Left colon (tissue), 2 donors: ENCODE results near the gene ANTXR2. TPM values are rescaled to one million over a fixed set of nuclear protein-coding genes. Genes with fewer than 3 reads are reported as not detected.

Source experiments
- ATAC-seq: fragments of 200-7000 bp; cut with Tn5 transposase; one replicate; pipeline ENCODE4 v1.9.1; 2020; ENCODE audit warnings: mild to moderate bottlenecking, moderate library complexity
- DNase-seq, 2 donors: peaks; one replicate each; pipeline ENCODE4 v3.0.0-alpha.2; 2020
- intact Hi-C, 2 donors: fragments of 100-400 bp; cut with DNase I in 1 of 2; cut with micrococcal nuclease in 1 of 2; formaldehyde crosslinking; loops; one replicate each; pipeline versions ENCODE4 v1.11.2 to v1.14.0; 2022; cut with DNase I, micrococcal nuclease
- total RNA-seq, 2 donors: library from RNA; stranded (reverse); fragmentation: NEBNext Ultra II Directional; extraction: Animal tissue kit (Norgen Biotek cat#: 25700); gene quantifications; one replicate each; pipeline ENCODE4 v1.2.1, GENCODE V29; 2021
- donor health status: DM: no; HTN: no; CAD: no.
- donor health status: DM: yes; HTN: yes; CAD: no.

The ANTXR2 gene
- total RNA-seq, 2 donors from 2014 or later, result 70.0 to 135 TPM

DNA sequence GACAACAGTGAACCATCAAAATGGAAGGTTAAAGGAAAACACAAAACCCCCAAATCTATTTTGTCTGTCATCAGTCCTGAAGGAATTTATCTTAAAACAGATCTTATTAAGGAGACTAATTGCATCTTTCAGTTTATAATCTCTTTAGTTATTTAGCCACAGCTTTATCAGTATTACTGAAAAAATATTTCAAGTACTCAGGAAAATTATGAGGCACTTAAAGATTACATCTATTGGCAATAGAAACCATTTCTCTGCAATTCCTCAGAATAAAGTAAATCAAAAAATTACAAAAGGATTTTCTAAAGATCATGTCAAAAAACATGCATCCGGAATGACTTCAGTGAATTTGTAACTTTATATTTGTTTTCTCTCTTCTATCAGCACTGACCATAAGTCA is 35.2 kb downstream of the ANTXR2 start:
- intact Hi-C loops, result no loop called here

DNA sequence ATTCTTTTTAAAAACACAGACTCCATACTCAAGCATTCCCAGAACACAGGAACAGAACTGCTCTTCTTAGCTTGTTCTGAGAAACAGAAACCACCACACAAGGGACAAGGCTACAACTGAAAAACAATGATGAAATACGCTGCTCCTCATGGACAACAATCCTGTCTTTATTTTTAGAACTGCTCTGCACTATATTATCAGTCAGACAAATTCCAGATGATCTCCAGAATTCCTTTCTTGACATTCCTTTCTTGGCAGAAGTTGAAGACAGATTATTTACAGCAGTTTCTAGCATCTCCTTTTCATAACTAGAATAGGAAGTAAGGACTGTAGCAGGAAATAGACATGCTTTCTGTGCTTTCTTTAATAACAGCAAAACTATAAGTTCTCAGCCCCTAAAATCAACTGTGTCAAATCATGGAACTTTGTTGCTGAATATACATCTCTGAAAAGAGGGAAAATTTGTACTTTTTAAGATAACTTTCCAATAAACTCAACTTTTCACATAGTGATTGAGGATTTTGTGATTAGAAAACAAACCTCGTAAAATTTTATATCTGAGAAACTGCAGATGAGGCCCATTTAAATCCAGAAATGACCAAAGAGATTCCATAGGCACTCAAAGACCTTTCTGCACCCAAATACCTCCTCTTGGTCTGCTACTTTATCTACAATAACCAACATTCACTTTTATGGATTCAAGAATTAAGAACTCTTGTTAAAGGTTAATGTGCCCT is 35.9 kb downstream of the ANTXR2 start:
- DNase-seq (no peak), ATAC-seq (no peak)
- intact Hi-C loops, result no loop called here

More for the DNA sequence above, 35.2 kb downstream of the ANTXR2 start:
- ATAC-seq (no peak), DNase-seq (no peak)

DNA sequence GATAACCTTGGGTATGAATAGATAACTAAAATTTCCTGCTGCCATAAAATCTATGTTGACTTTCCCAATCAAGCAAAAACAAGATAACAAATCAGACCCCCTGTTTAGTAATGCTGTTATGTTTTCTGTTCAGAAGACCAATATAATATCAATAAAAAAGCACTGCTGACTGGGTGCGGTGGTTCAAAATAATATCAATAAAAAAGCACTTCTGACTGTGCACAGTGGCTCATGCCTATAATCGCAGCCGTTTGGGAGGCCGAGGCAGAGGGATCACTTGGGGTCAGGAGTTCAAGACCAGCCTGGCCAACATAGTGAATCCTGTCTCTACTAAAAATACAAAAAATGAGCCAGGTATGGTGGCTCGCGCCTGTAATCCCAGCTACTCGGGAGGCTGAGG is 36.7 kb downstream of the ANTXR2 start:
- ATAC-seq (peak; percentile 65), DNase-seq (peak in 1 of 2 donors; percentile 18)
- intact Hi-C loops, result no loop called here

DNA sequence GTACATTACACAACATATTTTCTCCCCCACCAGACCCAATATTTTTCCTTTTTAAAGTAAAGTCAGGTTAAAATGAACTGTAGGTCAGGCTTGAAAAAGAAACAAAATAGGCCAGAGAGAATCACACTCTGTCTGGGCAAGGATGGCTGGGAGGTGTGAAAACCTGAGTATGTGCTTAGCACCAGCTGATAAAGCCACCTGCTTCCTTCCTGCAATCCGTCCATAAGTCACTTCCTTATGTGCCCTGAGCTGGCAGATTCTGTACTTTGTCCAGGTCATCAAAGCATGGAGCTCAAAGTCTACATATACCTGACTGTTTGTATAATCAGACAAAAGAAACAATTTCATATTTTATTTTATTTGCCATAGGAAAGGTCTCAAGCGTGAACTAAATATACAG is 37.7 kb downstream of the ANTXR2 start:
- intact Hi-C loops, result no loop called here
- DNase-seq (peak; percentile 44 to 77), ATAC-seq (peak; percentile 98)

DNA sequence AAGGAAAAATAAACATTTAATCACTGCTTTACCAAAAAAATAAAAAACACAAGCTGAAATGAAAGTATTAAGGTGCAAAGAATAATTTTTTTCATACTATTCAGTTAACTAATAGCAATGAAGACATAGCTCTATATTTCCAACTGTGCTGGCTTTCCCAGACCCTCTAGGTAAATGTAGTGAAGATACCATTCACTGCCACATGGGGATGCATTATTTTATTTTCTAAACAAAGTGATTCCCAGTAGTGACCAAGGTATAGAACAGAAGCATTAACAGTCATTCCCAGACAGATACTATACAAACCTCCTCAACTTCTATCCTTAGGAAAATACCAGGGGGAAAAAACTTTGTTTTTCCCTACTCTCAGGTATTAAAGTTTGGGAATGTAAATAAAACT is 39.4 kb downstream of the ANTXR2 start:
- intact Hi-C loops, result no loop called here
- DNase-seq (no peak), ATAC-seq (no peak)

DNA sequence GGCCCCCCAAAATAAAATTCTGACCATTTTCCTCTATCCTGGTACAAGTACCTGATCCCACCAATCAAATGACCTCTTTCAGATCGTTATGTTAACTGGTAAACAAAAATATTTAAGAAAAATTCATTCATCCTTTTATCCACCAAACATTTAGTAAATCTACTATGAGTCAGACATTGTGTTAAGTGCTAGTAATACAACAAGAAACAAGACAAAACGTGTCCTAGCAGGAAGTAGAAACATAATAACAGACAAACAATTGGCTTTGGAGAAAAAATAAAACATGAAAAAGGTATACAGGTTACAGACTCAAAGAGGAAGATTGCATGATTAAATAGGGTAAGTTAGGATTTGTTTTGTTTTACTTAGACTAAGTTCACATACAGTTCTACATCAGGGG is 43.7 kb downstream of the ANTXR2 start:
- intact Hi-C loops, result no loop called here
- ATAC-seq (no peak), DNase-seq (no peak)

DNA sequence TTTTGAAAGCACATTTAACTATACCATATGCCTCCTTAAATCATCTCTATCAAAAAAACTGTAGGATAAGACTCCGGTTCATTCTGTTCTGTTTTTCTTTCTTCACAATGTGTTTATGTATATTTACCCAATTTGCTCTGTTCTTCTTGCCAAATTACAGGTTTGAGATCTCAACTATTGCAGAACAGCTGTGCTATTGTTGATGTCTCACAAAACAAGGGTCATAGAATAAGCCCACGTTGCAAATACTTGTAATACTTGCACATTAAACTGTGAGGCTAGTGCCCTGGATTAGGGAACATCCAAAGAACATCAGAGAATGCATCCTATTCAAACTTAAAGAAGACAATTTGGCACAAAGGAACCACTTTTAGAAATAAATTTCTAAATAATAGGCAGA is 45.4 kb downstream of the ANTXR2 start:
- DNase-seq, result no peak
- ATAC-seq, result no peak
- intact Hi-C loops, result no loop called here

DNA sequence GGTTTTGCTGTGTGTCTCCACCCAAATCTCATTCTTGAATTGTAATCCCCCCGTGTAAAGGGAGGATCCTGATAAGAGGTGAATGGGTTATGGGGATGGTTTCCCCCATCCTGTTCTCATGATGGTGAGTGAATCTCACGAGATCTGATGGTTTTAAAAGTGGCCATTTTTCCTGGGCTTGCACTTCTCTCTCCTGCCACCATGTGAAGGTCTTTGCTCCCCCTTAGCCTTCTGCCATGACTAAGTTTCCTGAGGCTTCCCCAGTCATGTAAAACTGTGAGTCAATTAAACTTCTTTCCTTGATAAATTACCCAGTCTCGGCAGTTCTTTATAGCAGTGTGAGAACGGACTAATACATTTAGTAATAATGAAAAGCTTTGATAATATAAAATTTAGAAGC is 46.9 kb downstream of the ANTXR2 start:
- no peak for ATAC-seq
- DNase-seq, result no peak
- intact Hi-C loops, result no loop called here

DNA sequence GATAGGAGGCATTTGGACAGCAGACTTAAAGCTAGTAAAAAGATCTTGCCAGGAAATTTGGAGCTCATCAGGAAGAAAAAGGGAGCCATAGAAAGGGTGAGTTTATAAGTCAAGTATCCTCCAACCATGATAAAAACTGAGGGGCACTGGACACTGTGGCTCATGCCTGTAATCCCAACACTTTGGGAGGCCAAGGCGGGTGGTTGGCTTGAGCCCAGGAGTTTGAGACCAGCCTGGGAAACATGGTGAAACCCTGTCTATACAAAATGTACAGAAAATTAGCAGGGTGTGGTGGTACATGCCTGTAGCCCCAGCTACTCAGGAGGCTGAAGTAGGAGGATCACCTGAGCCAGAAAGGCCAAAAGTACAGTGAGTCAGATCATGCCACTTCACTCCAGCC is 48.7 kb downstream of the ANTXR2 start:
- intact Hi-C loops, result no loop called here
- DNase-seq, result no peak
- ATAC-seq, result no peak

DNA sequence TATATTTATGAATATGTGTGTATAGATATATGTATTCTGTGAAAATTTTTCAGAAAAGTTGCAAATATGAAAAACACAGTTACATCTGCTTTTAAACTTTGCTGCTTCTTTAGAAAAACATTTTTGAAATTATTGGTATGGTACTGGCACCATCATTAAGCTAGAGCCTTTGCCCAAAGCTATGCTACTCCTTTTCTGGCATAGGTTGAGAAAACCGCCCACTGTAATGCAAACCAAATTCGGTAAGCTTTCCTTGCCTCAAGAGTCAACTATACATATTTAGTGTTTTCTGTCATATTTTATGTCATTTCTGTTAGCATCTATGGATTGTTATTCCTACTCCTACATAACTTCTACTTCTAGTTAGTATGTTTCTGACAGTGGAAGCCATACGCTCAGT is 50.7 kb downstream of the ANTXR2 start:
- DNase-seq (no peak), ATAC-seq (no peak)
- intact Hi-C loops, result no loop called here

DNA sequence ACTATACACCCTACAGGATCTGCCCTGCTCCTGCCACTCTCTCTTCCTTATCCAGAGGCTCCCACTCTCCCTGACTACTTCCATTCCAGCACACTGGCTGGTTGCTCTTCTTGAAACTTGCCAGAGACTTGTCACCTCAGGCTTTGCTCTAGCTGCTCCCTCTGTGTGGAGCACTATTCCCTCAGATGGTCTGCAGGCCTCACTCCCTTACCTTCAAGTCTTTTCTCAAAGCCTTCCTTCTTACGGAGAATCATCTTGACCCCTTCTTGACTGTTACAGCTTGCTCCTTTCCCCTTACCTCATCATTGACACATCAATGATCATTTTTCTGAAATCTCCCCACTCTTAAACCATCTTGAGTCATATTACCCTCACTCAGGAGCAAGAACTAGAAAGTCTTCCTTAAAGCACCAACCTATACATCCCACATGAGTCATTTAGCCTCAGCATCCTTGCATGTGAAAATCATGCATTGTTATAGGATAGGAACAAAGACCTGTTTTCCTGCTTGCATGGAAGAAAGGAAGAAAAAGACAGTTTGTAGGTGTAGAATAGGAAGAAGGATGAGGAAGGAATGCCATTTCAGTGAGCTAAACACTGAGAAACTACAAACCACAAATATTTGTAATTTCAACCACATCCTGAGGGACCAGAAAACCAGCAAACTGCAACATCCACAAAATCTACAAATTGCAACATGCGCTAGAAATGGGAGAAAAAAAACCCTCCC is 55.7 kb downstream of the ANTXR2 start:
- ATAC-seq (no peak), DNase-seq (no peak)
- intact Hi-C loops, result no loop called here

DNA sequence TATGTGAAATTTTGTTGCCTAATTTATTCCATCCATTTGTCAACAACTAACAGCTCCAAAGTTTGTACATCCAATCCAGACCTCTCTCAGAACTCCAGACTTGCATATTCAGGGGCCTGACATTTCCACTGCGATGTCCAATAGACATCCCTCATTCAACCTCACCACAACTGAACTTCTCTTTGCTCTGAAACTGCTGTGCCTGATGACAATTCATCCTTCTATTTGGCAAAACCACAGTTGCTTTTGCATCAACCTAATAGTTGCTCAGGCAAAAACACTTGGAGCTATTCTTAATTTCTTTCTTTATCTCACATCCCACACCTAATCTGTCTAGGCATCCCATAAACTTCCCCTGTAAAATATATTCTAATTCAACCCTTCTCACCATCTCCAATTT is 56.5 kb downstream of the ANTXR2 start:
- ATAC-seq (no peak), DNase-seq (no peak)
- intact Hi-C loops, result no loop called here

DNA sequence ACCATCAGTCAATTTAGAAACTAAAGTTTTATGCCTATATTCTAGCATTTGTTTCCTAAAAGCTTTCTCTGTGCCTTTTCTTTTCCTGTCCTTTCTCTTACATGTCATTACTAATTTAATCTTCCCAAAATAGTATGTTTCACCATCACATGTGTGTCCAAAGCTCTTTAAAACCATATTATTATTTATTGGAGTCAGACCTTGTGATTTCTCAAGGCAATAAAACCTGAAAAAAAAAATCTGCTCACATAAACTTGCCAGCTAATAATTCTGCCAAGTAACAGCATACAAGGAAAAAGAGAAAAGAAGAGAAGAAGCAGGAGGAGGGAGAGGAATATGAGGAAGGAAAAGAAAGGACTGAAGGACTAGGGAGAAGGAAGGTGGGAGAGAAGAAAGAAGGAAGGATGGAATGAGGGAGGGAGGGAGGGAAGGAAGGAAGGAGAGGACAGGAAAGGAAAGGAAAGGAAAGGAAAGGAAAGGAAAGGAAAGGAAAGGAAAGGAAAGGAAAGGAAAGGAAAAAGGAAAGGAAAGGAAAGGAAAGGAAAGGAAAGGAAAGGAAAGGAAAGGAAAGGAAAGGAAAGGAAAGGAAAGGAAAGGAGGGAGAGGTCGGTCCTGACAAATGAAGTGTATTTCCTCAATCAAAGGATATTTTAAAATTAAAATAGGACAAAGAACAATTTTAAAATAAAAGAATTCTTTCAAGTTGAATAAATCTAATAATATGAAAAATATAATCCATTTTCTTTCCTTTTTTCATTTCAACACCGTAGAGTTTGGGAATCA is 57.4 kb downstream of the ANTXR2 start:
- DNase-seq (no peak), ATAC-seq (no peak)
- intact Hi-C loops, result no loop called here

DNA sequence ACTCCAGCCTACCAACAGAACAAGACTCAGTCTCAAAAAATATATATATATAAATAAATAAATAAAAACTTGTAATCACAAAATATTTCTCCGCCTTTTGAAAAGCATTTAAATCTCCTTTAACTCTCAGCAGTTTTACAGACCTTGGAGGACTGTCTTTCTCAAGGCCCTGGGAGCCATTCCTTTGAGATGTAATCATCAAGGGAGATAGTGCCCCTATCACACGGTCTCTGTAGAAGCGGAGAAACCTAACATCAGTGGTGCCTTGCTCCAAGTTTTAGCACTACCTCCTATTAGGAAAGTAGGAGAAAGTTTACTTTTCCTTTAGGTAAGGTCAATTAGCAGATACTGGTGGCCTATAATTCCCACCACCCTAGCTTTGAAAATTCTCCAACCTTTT is 58.5 kb downstream of the ANTXR2 start:
- ATAC-seq, result no peak

DNA sequence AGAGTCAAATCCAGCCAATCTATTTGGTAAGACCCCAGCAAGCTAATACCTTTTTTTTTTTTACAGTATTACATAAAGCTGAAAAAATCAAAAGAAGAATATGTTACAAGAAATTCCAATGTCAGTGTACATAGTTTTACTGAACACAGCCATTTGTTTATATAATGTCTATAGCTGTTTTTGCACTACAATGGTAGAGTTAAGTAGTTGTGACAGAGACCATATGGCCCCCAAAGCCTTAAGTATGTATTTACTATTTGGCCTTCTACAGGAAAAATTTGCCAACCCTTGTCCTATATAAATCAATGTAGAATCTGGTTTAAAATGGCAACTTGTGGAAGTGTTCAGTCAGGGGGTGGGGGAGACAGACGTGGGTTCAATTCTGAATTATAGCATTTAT is 60.7 kb downstream of the ANTXR2 start:
- DNase-seq (no peak), ATAC-seq (no peak)
- intact Hi-C loops, result no loop called here

More for the DNA sequence above, 58.5 kb downstream of the ANTXR2 start:
- intact Hi-C loops, result no loop called here
- DNase-seq, result no peak

DNA sequence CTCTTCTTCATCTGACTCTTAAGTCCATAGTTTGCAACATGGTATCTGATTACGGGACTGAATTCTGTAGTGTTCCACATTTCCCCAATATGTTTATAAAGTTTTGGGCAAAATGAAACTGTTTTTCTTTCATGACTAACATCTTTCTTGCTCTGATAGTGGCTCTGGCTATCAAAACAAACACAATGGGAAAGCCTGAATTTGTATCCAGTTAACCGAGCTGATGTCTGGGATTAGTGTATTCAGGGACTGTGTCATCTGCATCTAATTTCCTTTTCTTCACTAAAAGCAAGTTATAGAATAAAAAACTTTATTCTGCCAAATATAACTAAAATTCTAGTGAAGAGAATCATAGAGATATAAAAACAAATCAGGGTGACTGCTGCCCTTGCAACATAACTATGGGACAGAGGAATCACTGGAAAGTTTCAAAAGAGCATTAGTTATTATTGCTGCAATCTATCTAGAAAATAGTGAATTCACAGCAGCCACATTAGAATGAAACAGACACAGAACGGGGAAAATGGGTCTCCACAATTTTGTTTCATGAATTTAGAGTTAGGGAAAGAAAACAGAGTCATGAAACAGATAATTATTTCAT is 61.3 kb downstream of the ANTXR2 start:
- no peak for ATAC-seq
- no peak for DNase-seq
- intact Hi-C loops, result no loop called here

DNA sequence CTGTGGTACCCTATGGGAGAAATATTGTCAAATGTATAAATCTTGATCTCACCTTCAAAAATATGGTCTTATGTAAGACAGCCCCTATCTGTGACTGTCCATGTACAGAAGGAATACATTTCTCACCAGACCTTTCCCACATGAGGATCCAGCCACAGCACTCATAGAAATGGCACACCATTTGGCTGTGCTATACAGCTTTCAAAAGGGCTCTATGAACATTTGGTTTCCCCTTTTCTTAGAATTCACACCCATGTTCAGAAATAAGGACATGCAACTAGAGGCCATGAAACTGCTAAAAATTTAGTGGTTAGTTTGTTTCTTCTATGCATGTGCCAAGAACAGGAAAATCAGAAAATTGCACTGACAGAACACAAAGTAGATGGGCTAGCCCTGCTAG is 62.7 kb downstream of the ANTXR2 start:
- intact Hi-C loops, result no loop called here
- DNase-seq, result no peak
- no peak for ATAC-seq

DNA sequence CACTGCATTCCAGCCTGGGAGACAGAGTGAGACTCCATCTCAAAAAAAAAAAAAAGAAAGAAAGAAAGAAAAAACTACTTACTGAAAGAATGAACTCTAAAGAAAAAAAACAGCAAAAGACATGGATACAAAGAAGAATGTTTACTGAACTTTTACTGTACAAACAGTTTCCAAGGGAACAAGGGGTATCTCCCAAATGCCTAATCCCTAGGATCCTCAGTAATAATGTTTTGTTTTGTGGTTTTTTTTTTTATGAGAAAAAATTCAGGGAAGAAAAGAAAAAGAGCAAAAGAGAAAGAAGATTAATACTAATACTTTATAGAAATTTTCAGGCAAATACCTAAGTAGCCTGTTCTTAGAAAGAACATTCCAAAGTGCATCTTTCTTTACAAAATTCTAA is 63.2 kb downstream of the ANTXR2 start:
- intact Hi-C loops, result no loop called here
- DNase-seq (no peak), ATAC-seq (no peak)

DNA sequence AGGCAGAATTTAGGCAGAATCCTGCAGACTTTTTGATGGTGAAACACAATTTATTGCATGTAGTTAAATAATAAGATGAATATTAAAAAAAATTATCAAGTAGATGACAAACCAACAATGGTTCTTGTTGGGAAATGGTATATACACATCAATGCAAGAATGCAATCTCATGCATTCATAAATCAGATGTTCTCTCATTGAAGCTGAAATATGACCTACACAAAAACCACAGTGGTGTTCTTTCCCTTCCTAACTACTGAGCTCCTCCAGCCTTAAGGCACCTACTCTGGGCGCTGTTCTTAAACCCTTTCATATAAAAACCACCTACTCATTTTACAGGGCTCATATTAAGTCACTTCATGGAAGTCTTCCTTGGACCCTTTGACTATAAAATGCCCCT is 64.1 kb downstream of the ANTXR2 start:
- ATAC-seq (no peak), DNase-seq (no peak)
- intact Hi-C loops, result no loop called here

DNA sequence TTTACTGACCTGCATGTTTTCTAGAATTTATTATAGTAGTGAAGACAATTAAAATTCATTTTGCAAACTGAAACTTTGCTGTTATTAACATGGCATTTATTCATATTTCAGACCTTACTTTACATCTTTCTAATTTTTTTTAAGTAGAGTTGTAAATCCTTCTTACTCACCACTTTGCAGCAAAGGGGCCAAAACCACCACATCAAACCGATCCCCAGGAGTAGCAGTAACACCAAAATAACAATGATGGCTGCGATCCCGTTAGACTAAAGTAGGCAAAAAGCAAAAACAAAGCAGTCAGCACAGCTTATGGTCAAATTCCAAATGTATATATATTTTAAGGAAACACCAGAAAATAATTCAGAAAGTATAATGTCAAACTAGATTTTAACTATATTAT is 64.7 kb downstream of the ANTXR2 start:
- ATAC-seq, result no peak
- intact Hi-C loops, result no loop called here
- no peak for DNase-seq
